Left lung (tissue), 10 donors: Measurements from ENCODE around the gene SDK2. TPM values are rescaled to one million over a fixed set of nuclear protein-coding genes. Genes with fewer than 3 reads are reported as not detected.

Experiments used
- ATAC-seq: fragments of 200-7000 bp; cut with Tn5 transposase; one replicate; pipeline ENCODE4 v1.9.1; 2020; ENCODE audit warnings: moderate library complexity
- DNase-seq, 4 donors: peaks; one replicate each; pipeline ENCODE4 v3.0.0-alpha.2; 2013 to 2020
- H3K27ac ChIP-seq, 2 donors: fragments of 200-600 bp; sonication (generic) in 1 of 2; one replicate each; pipeline versions ENCODE4 v1.5.0 to v1.8.0; 2020 to 2021
- H3K27me3 ChIP-seq, 2 donors: fragments of 200-600 bp; sonication (generic) in 1 of 2; one replicate each; pipeline versions ENCODE4 v1.5.0 to v1.8.0; 2020 to 2021
- H3K36me3 ChIP-seq, 2 donors: fragments of 200-600 bp; sonication (generic) in 1 of 2; one replicate each; pipeline versions ENCODE4 v1.5.0 to v1.8.0; 2020 to 2021
- H3K4me1 ChIP-seq, 2 donors: fragments of 200-600 bp; one replicate each; pipeline ENCODE4 v1.8.0; 2021
- H3K4me3 ChIP-seq, 2 donors: fragments of 200-600 bp; sonication (generic) in 1 of 2; one replicate each; pipeline versions ENCODE4 v1.5.0 to v1.8.0; 2020 to 2021; ENCODE audit warnings: mild to moderate bottlenecking in 1 of 2
- H3K9me3 ChIP-seq, 2 donors: fragments of 200-600 bp; sonication (generic) in 1 of 2; one replicate each; pipeline versions ENCODE4 v1.5.0 to v1.8.0; 2020 to 2021
- intact Hi-C, 2 donors: fragments of 100-400 bp; cut with DNase I; formaldehyde crosslinking; loops; one replicate each; pipeline versions ENCODE4 v1.11.2 to v1.14.2; 2022
- polyA plus RNA-seq, 6 donors: library from polyadenylated mRNA; unstranded; fragments of 120-200 nt; gene quantifications; one replicate each; pipeline ENCODE4 v1.2.1, GENCODE V29; 2013; ENCODE audit not compliant: insufficient read length in 6 of 6
- total RNA-seq, 2 donors: library from RNA; stranded (reverse); fragmentation: NEBNext Ultra II Directional; extraction: Animal tissue kit (Norgen Biotek cat#: 25700); gene quantifications; one replicate each; pipeline ENCODE4 v1.2.1, GENCODE V29; 2021
- TF ChIP-seq, protein P1 (sequence below), 2 donors: fragments of 200-600 bp; sonication (generic) in 1 of 2; IDR thresholded peaks; one replicate each; pipeline versions ENCODE4 v1.5.0 to v1.8.0; 2021; ENCODE audit warnings: antibody characterized with exemption in 2 of 2
- donor health status: DM: no; HTN: yes; CAD: no.
- donor health status: DM: no; HTN: no; CAD: no.

The SDK2 gene
- total and polyA plus RNA-seq, 8 donors: 6.0 to 10.9 (median 7.5) TPM

DNA sequence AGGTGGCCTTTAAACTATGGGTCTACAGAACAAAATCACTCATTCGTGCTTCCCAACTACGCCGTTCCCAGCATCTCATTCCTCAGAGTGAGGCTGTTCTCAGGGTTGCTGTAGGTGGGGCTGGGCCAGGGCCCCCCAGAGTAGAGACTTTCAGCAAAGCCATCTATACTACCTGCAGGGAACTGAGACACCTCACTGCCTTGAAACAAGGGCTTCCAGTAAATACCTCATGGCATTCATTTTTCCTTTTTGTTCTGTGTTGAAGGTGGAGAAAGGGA is 4.2 kb upstream of the SDK2 start:
- no peak overlapping the region for H3K27ac ChIP-seq
- TF ChIP-seq, protein P1, sequence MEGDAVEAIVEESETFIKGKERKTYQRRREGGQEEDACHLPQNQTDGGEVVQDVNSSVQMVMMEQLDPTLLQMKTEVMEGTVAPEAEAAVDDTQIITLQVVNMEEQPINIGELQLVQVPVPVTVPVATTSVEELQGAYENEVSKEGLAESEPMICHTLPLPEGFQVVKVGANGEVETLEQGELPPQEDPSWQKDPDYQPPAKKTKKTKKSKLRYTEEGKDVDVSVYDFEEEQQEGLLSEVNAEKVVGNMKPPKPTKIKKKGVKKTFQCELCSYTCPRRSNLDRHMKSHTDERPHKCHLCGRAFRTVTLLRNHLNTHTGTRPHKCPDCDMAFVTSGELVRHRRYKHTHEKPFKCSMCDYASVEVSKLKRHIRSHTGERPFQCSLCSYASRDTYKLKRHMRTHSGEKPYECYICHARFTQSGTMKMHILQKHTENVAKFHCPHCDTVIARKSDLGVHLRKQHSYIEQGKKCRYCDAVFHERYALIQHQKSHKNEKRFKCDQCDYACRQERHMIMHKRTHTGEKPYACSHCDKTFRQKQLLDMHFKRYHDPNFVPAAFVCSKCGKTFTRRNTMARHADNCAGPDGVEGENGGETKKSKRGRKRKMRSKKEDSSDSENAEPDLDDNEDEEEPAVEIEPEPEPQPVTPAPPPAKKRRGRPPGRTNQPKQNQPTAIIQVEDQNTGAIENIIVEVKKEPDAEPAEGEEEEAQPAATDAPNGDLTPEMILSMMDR (IDR thresholded peaks at IDR 0.05): no peak
- peaks cover 0 to 20% of the 10 kb centered on the region in 2 donors for H3K4me1 ChIP-seq
- intact Hi-C loops: no loop called here
- peaks cover 0 to 4% of the 10 kb centered on the region in 2 donors for H3K9me3 ChIP-seq
- DNase-seq (no peak), ATAC-seq (no peak)
- peaks cover 20 to 59% of the 10 kb centered on the region in 2 donors for H3K27me3 ChIP-seq
- no peaks in the 10 kb centered on the region for H3K36me3 ChIP-seq
- H3K4me3 ChIP-seq: no peak overlapping the region

DNA sequence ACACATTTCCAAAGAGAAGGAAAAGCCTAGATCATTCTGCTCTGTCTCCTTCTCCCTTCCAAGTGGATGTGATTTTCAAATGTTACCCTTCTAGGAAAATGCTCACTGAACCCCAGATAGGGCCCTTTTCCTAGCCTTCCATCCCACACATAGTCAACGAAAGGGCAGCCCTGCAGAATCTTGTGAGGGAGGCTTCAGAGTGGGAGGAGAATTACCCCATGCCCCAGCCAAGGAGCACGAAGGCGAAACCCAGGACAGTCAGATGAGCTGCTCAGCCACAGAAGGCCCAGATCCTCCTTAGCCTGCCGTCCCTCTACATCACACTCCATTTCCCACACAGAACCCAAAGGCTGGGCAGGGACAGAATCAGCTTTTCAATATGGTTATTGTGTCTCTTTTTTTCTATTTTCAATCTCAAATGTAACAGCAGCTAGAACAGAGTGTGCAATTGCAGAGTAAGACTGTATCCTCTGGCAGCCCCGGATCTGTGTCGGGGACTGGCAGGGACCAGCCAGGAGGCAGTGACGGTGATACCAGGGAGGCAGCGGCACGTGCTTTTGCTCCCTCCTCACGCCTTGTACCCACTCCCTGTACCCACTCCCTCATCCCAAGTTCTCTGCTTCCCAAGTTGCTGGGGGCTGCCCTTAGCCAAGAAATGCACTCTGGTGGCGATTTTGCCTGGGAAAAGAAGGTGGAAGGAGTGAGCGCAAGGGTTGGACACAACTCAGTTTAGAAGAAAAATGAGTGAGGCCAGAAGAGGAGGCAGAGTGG is 3.7 kb upstream of the SDK2 start:
- Histone ChIP-seq H3K4me1 (peaks cover 0 to 24% of the 10 kb centered on the region in 2 donors), H3K27ac (no peak overlapping the region), H3K4me3 (no peak overlapping the region), H3K27me3 (peaks cover 25 to 65% of the 10 kb centered on the region in 2 donors), H3K36me3 (no peaks in the 10 kb centered on the region), H3K9me3 (peaks cover 0 to under 1% of the 10 kb centered on the region in 2 donors)
- TF ChIP-seq, protein P1 (IDR thresholded peaks at IDR 0.05): no peak
- DNase-seq (no peak), ATAC-seq (no peak)
- intact Hi-C loops: no loop called here

DNA sequence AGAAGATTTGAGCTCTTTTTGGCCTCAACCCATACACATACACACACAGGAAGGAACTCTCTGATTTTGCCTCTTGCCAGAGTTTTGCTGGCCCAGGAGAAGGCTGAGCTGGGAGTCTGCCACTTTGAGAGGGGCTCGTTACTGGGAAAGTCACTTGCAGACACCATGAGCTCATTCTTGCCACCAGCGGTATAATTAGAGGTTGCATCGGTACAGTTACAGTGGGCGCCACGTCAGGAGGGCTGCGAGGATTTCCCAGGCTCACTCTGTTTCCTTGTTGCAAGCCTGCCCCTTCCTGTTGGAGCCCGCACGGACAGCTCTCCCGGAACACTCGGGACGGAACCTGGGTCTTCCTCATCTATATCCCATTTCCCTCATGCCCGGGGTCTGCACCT is 3.1 kb upstream of the SDK2 start:
- TF ChIP-seq, protein P1 (IDR thresholded peaks at IDR 0.05): no peak
- Histone ChIP-seq H3K9me3 (no peaks in the 10 kb centered on the region), H3K4me3 (no peak overlapping the region), H3K4me1 (peaks cover 0 to 31% of the 10 kb centered on the region in 2 donors), H3K27me3 (peaks cover 29 to 71% of the 10 kb centered on the region in 2 donors), H3K27ac (no peak overlapping the region), H3K36me3 (no peaks in the 10 kb centered on the region)
- intact Hi-C loops: no loop called here
- DNase-seq (no peak), ATAC-seq (no peak)

DNA sequence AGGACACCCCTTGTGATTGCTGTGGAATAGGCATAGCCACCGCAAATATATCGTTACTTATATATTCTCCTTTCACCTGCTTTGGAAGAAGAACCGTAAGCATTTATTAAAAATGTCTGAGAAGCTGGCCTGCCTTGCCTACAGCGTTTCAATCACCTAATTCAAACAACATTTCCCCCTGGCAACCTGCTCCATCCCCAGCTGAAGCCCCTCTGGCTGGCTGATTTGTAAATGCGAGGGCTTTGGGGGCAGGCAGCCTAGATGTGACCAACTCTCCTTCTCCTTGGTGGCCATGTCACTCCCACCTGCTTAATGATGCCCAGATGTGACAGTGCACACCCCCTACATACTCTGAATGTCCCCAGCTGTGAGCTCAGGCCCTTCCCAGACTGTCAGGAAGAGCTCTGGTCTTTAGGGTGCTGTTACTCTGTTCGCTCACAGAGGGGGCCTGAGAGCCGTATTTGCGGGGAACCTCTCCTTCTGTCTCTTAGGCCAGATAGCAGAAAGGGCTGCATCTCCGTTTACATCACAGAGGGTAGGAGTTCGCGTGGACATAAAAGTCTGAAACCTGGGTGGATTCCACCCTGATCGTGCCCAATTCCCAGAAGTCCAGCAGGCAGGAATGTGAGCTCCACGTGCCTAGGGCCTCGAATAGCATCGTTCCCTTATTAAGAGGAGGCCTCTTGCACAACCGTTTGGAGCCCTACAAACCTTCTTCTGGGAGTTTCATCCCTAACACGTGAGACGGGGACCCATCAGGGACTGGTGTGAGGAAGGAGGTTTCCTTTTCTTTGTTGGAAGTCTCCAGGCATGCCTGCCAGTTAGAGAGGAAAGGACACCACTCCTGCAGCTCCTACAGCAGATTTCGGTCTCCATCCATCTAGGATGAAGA is 2.4 kb upstream of the SDK2 start:
- ATAC-seq (no peak), DNase-seq (peak in 2 of 4 donors; percentile 43 to 71)
- H3K27ac ChIP-seq: no peak overlapping the region
- H3K27me3 ChIP-seq: peaks cover 35 to 78% of the 10 kb centered on the region in 2 donors
- H3K9me3 ChIP-seq: no peaks in the 10 kb centered on the region
- H3K36me3 ChIP-seq: no peaks in the 10 kb centered on the region
- TF ChIP-seq, protein P1 (IDR thresholded peaks at IDR 0.05): no peak
- H3K4me3 ChIP-seq: no peak overlapping the region
- intact Hi-C loops: no loop called here
- peaks cover 0 to 32% of the 10 kb centered on the region in 2 donors for H3K4me1 ChIP-seq
